ENCODE data around the gene BLID. TPM values are rescaled to one million over a fixed set of nuclear protein-coding genes. Genes with fewer than 3 reads are reported as not detected.

BLID gene
- total RNA-seq, 4 donors from 2014 or later = not detected

DNA sequence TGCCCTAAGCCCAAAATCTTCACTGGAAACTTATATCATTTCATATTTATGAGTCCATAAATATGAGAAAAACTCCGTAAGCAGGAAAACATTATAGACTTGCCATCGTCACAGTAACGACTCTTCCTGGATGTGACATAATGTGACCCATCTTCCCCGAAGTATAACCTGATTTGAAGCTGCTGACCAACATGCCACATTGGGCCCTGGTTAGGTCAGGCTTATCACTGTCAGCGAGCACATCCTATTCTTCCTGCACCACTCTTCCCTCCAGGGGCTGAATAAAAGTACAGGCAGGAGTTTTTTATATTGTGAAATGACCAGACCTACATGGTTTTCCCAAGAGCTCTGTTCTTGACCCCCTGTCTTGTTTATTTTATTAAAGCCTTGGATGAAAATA lies 12.1 kb upstream of the BLID start:
- H3K9me3 ChIP-seq = no peaks in the 10 kb centered on the region
- no peaks in the 10 kb centered on the region for H3K4me1 ChIP-seq
- TF ChIP-seq POLR2AphosphoS5 (IDR thresholded peaks at IDR 0.05) (no peak), EP300 (IDR thresholded peaks at IDR 0.05) (no peak), POLR2A (IDR thresholded peaks at IDR 0.05) (no peak), CTCF (IDR thresholded peaks at IDR 0.05) (no peak)
- no peak for DNase-seq (ENCODE audit: low spot score in 2 of 2)
- H3K27me3 ChIP-seq = no peaks in the 10 kb centered on the region
- WGBS = 82% methylated on average over 5 of the region's 5 CpGs
- H3K36me3 ChIP-seq = no peaks in the 10 kb centered on the region
- H3K4me3 ChIP-seq = no peak overlapping the region
- no peak overlapping the region for H3K27ac ChIP-seq

DNA sequence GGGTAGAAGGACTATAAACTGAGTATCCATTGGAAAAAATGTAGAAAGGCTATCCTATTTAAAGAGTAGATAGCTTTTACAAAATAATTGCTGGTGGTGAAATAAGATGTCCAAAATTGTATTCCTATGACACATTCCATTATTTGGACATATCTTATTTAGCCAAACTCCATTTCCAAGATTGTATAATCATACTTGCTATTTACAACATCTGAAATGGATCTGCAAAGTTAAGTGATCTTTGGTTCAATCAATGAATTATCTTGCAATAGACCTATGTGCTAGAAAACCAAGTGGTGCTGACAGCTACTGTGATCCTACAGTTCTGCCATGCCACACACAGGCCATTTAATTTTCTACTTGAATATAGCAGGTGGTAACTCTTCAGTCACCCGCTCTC lies 11.0 kb upstream of the BLID start:
- Histone ChIP-seq H3K27me3 (no peaks in the 10 kb centered on the region), H3K36me3 (no peaks in the 10 kb centered on the region), H3K4me3 (no peak overlapping the region), H3K9me3 (no peaks in the 10 kb centered on the region), H3K4me1 (no peaks in the 10 kb centered on the region), H3K27ac (no peak overlapping the region)
- 88% methylated on average over 1 of the region's 1 CpG for WGBS
- TF ChIP-seq POLR2AphosphoS5 (IDR thresholded peaks at IDR 0.05) = no peak
- no peak for DNase-seq (ENCODE audit: low spot score in 2 of 2)

DNA sequence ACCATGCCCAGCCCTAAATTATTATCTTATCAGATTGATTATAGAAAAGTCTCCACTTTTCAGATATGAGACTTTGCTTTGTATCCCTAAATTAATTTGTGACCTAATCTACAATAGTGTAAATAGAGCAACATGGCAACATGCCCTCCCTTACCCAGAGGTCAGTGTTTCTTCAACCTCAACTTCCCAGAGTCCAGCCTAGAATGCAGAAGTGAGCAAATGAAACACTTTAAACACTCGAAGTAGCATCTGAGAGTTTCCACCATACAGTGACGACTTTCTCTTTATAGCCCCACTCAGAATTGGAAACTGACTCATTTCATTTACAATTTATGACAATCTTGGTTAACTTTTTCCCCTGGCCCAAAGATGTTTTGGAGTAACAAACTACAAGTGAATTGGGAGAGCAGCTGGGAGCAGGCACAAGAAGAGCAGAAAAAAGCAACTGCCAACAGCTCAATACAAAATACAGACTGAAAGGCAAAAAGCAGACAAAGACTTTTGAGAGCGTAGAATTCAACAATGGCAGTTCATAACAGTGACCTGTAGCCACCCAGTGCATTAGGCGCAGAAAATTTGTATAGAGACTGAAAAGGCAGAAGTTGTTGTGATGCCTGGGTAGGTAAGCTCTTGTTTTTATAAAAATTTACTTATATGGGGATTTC lies 10.1 kb upstream of the BLID start:
- Histone ChIP-seq H3K36me3 (no peaks in the 10 kb centered on the region), H3K4me1 (no peaks in the 10 kb centered on the region), H3K27ac (no peak overlapping the region), H3K27me3 (no peaks in the 10 kb centered on the region), H3K4me3 (no peak overlapping the region), H3K9me3 (no peaks in the 10 kb centered on the region)
- 82% methylated on average over 4 of the region's 4 CpGs for WGBS
- no peak for TF ChIP-seq POLR2A (IDR thresholded peaks at IDR 0.05)
- no peak for TF ChIP-seq EP300 (IDR thresholded peaks at IDR 0.05)
- no peak for TF ChIP-seq POLR2AphosphoS5 (IDR thresholded peaks at IDR 0.05)
- no peak for TF ChIP-seq CTCF (IDR thresholded peaks at IDR 0.05)
- no peak for DNase-seq (ENCODE audit: low spot score in 2 of 2)

DNA sequence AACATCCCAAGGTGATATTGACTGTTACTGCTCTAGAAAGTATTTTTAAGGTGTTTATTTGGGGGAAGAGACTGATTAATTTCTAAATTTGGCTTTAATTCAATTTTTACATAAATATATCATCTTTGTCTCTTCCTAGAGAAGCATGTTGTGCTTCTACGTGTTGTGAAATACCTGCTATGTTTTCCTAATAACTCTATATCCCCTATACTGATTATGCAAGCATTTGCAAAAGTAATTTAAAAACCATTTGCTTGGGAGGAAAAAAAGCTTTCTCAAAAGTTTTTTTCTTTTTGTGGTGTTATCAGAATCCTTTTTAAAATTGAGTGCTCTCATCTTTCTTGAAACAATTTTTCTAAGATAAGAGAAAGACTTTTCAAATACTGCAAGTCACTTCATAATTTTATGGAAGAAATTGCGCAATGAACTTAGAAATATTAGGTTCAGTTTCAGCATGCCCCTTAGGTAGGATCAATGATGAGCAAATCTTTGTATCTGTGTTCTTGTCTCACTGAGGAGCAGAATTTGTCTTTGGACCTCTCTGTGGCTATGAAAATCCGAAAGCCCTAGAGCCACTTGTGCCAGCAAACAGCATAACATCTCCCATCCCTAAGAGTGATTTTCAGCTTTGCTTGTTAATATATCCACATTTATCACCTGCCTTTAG lies 7.4 kb upstream of the BLID start:
- WGBS = 56% methylated on average over 3 of the region's 3 CpGs
- Histone ChIP-seq H3K4me3 (no peak overlapping the region), H3K4me1 (no peaks in the 10 kb centered on the region), H3K9me3 (no peaks in the 10 kb centered on the region), H3K27me3 (no peaks in the 10 kb centered on the region), H3K27ac (no peak overlapping the region), H3K36me3 (no peaks in the 10 kb centered on the region)
- TF ChIP-seq CTCF (IDR thresholded peaks at IDR 0.05) (no peak), POLR2AphosphoS5 (IDR thresholded peaks at IDR 0.05) (no peak), EP300 (IDR thresholded peaks at IDR 0.05) (no peak), POLR2A (IDR thresholded peaks at IDR 0.05) (no peak)
- DNase-seq (ENCODE audit: low spot score in 2 of 2) = no peak

DNA sequence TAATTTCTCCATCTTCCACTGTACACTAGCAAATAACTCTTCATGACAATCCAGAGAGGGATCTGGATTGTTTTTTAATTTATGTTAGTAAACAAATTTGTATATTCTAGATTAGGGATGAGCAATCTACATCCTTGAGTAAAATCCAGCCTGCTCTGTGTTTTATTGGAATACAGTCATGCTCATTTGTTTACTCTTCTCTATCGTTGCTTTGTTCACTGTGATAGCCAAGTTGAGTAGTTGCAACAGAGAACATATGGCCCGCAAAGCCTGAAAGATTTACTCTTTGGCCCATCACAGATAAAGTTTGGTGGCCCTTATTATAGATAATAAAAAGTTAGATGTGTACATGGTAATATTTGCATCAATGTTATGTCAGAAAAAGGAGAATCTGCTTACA lies 6.2 kb upstream of the BLID start:
- no peak overlapping the region for H3K4me3 ChIP-seq
- no peaks in the 10 kb centered on the region for H3K4me1 ChIP-seq
- TF ChIP-seq CTCF (IDR thresholded peaks at IDR 0.05) = no peak
- TF ChIP-seq EP300 (IDR thresholded peaks at IDR 0.05) = no peak
- TF ChIP-seq POLR2A (IDR thresholded peaks at IDR 0.05) = no peak
- no peak for TF ChIP-seq POLR2AphosphoS5 (IDR thresholded peaks at IDR 0.05)
- DNase-seq (ENCODE audit: low spot score in 2 of 2) = no peak
- no peak overlapping the region for H3K27ac ChIP-seq
- 72% methylated on average over 2 of the region's 2 CpGs for WGBS
- no peaks in the 10 kb centered on the region for H3K27me3 ChIP-seq
- H3K9me3 ChIP-seq = no peaks in the 10 kb centered on the region
- H3K36me3 ChIP-seq = no peaks in the 10 kb centered on the region

Measured in suprapubic skin (tissue), 4 donors.